TTC549 (cell line): ENCODE measurements around the gene SCRN3.
"Not testable (repeated sequence)": the region's sequence is repeated elsewhere in the genome, so short reads cannot be mapped to it uniquely, and the experiment has no call there.

ENCODE experiments used
- FAIRE-seq: peaks from 2 replicates; lab custom pipeline; 2012; peaks lifted over from hg19 to GRCh38; lab: Jason Lieb, UNC

SCRN3 gene, protein sequence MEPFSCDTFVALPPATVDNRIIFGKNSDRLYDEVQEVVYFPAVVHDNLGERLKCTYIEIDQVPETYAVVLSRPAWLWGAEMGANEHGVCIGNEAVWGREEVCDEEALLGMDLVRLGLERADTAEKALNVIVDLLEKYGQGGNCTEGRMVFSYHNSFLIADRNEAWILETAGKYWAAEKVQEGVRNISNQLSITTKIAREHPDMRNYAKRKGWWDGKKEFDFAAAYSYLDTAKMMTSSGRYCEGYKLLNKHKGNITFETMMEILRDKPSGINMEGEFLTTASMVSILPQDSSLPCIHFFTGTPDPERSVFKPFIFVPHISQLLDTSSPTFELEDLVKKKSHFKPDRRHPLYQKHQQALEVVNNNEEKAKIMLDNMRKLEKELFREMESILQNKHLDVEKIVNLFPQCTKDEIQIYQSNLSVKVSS

DNA sequence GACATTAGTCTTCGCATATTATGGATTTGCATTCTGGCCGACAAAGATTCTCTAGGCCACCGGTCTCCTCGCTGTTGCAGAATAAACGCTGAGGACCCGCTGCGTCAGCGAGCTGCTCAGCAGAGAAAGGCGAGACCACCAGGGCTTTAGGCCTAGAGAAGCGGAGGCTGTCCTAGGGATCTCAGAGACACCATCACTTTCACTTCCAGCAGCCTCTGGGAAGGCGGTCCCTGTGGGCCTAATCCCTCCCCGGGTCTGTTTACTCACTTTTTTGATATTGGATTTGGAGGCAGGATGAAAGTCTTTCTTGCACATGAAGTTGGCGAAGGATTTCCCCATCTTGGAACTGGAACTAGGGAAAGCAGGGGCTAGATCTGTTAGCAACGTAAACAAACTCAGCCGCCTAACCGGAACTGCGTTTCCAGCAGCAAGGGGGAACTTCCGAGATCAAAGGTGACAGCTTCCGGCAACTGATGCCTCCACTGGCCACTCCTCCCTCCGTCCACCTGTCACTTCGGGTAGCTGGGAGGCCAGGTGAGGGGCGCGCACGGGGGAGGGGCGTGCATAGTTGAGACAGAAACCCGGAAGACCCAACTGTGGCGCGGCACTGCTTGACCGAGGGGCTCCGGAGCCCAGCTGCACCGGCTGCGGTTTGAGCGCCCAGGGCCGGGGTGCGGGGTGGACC, at the start of gene SCRN3:
Gene SCRN3 (plus strand): TSS at position 447 of the 685 bp plus-strand sequence. CDS start 2,554 bp downstream, outside the sequence.
- peak; percentile 70 for FAIRE-seq

DNA sequence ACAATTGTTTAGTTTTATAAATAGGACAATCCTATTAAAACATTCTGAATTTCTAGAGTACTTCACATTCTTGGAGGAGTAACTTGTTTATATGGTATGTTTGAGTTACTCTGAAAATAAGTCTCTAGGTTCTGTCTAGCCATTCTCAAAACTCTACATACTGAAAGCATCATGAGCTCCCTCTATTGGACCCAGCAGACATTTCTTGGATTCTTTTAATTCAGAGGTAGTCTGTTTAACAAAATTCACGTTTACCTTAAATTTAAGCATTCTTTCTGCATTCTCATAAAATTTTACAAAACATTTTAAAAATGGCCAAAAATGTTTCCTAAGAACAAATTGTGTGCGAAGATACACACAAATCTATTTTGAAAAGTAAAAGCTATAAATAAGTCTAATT, 45.5 kb upstream of the SCRN3 start:
- peak; percentile 97 for FAIRE-seq

DNA sequence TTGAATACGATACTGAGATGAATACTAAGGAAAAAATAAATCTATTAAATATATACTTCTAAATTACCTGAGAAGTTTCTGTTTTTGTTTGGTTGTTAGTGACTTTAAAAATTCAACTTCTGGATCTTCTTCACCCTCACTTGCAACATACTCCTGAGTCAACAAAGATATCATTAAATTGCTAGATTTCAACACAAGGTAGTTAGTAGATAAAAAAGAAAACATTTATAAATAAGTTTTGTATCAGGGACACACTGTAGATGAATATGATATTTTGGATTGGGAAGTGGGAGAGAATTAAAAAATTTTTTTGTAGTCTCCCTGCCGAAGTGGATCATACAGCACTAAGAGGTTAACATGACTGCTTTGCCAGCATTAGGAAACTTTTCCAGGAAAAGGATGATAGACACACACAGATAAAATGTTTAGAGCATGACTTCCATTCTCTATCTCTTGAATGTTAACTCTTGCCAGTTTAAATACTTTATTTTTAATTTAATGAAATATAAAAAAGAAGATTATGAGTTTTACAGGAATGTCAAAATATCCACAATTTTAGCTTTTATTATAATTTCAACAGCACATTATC, 44.8 kb upstream of the SCRN3 start:
- no peak for FAIRE-seq

DNA sequence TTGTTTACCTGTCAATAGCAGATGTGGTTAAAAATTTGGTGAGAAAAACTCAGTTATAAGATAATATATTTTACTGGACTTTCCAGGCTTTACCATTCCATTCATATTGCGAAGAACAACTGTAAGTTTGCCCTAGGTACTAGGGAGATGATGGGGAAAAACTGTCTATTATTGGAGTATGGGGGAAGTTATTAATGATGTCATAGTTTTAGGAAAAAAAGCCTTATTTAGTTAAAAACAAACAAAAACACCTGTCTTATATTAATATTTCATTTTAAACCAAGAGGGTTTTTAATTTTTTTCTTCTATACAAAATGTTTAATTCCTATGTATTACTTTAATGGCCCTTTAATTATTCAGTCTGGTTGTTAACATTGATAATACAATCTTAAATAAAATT, 42.5 kb upstream of the SCRN3 start:
- peak; percentile 46 for FAIRE-seq

DNA sequence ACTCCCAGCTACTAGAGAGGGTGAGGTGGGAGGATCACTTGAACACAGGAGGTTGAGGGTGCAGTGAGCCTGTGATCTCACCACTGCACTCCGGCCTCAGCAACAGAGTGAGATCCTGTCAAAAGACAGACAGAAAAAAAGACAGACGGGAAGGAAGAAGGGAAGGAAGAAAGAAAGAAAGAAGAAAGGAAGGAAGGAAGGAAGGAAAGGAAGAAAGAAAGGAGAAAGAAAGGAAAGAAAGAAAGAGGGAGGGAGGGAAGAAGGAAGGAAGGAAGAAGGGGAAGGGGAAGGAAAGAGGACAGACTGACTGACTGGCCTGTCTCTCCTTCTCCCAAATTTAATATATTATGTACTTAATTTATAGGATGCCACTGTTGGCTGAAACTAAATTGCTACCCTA, 39.2 kb upstream of the SCRN3 start:
- FAIRE-seq = no peak

DNA sequence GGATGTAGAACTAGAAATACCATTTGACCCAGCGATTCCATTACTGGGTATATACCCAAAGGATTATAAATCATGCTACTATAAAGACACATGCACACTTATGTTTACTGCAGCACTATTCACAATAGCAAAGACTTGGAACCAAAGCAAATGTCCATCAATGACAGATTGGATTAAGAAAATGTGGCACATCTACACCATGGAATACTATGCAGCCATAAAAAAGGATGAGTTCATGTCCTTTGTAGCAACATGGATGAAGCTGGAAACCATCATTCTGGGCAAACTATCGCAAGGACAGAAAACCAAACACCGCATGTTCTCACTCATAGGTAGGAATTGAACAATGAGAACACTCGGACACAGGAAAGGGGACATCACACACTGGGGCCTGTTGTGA, 35.9 kb upstream of the SCRN3 start:
- FAIRE-seq = not testable (repeated sequence)

DNA sequence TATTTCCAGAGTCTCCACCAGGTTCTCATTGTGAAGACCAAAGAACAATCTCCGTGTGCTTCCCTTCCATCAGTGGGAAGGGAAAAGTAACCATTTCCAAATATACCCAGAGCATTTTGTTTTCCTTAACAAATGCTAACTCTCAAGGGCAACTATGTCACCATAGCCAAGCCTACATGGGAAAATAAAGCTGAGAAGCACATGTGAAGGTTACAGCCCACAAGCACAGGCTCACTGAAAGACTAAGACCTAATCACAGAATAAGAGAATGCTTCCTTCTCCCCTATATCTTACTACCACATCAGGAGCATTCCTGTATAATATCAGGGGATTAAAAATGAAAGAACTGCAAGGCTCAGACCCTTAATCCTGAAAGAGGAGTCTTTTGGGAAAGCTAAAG, 32.6 kb upstream of the SCRN3 start:
- FAIRE-seq = no peak

DNA sequence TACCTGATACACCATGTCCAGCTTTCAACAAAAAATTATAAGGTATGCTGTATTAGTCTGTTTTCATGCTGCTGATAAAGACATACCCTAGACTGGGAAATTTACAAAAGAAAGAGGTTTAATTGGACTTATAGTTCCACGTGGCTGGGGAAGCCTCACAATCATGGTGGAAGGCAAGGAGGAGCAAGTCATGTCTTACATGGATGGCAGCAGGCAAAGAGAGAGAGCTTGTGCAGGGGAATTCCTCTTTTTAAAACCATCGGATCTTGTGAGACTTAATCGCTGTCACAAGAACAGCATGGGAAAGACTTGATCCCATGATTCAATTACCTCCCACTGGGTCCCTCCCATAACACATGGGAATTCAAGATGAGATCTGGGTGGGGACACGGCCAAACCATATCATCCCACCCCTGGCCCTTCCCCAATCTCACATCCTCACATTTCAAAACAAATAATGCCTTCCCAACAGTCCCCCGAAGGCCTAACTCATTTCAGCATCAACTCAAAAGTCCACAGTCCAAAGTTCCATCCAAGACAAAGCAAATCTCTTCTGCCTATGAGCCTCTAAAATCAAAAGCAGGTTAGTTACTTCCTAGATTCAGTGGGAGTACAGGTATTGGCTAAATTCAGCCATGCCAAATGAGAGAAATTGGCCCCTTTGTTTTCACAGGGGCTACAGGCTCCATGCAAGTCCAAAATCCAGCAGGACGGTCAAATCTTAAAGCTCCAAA, 31.9 kb upstream of the SCRN3 start:
- not testable (repeated sequence) for FAIRE-seq

DNA sequence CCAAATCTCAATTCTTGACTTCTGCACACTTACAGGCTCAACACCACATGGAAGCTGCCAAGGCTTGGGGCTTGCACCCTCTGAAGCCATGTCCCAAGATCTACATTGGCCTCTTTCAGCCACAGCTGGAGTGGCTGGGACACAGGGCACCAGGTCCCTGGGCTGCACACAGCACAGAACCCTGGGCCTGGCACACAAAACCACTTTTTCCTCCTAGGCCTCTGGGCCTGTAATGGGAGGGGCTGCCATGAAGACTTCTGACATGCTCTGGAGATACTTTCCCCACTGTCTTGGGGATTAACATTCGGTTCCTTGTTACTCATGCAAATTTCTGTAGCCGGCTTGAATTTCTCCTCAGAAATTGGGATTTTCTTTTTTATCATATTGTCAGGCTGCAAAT, 30.9 kb upstream of the SCRN3 start:
- FAIRE-seq = no peak

DNA sequence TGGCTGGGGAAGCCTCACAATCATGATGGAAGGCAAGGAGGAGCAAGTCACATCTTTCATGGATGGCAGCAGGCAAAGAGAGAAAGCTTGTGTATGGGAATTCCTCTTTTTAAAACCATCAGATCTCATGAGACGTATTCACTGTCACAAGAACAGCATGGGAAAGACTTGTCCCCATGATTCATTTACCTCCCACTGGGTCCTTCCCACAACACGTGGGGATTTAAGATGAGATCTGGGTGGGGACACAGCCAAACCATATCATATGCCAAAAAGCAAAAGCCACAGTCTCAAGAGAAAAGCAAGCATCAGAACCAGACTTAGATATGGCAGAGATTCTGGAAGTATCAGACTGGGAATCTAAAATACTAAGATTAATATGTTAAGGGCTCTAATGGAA, 30.0 kb upstream of the SCRN3 start:
- no peak for FAIRE-seq

DNA sequence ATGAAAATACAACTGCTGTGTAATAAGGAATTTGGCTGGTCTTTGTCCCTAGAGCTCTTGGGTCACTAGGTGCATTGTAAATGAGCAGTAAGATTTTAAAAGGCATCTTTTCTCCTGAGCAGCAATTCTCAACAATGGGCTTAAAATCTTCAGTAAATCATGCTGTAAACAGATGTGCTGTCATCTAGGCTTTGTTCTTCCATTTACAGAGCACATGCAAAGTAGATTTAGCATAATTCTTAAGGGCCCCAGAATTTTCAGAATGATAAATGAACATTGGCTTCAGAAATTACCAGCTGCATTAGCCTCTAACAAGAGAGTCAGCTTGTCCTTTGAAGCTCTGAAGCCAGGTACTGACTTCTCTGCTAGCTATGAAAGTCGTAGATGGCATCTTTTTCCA, 26.8 kb upstream of the SCRN3 start:
- FAIRE-seq = no peak

DNA sequence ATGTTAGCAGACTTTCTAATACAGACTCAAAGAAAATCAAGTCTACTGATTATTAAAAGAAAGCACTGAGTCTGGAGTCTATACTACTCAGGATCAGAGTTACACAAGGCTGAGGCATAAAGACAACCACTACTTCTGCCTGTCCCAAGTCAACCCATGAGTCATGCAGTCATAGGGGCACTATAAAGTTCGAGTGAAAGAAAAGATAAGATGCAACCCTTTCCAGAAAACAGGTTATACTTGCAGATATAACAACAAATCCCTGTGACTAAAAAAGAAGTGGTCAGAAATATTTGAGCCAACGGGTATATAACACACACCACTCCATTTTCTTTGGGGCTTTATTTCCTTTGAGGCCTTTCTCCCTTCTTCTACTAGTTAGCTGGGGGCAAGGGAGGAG, 18.6 kb upstream of the SCRN3 start:
- no peak for FAIRE-seq

DNA sequence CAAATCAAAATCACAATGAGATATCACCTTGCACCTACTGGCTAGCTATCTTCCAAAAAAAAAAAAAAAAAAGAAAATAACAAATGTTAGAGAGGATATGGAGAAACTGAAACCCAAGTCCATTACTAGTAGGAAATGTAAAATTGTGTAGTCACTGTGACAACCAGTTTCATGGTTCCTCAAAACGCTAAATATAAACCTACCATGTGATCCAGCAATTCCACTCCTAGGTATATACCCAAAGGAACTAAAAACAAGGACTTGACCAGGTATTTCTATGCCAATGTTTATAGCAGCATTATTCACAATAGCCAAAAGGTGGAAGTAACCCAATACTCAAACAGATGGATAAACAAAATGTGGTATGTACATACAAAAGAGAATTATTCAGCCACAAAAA, 11.7 kb upstream of the SCRN3 start:
- no peak for FAIRE-seq

DNA sequence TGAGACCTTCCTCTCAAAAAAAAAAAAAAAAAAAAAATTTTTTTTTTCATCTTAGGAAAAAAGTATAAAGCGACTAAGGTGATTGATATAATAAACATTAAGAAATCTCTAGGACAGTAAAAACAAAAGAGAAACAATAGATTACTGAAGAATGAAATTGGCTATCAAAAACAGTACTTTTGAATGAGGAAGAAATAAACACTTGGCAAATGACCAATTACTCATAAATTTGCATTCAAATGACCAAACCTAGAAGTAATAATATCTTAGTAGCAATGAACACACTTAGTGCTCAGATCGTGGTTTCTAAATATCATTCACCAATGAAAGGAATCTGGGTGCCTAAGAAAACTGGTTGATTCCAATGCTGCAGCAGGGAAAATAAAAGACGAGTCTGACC, 10.3 kb upstream of the SCRN3 start:
- no peak for FAIRE-seq

DNA sequence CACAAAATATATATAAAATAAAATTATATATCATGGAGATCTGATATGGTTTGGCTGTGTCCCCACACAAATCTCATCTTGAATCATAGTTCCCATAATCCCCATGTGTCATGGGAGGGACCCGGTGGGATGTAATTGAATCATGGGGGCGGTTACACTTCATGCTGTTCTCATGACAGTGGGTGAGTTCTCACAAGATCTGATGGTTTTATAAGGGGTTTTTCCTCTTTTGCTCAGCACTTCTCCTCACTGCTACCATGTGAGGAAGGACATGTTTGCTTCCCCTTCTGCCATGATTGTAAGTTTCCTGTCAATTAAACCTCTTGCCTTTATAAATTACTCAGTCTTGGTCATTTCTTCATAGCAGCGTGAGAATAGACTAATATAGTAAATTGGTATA, 6.8 kb upstream of the SCRN3 start:
- not testable (repeated sequence) for FAIRE-seq

DNA sequence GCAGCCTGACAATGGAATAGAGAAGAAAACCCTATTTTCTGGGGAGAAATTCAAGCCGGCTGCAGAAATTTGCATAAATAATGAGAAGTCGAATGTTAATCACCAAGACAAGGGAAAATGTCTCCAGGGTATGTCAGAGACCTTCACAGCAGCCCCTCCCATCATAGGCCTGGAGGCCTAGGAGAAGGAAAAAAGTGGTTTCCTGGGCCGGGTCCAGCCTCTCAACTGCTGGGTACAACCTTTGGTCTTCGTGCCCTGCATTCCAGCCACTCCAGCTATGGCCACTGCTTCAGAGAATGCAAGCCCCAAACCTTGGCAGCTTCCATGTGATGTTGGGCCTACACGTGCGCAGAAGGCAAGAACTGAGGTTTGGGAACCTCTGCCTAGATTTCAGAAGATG, 6.0 kb upstream of the SCRN3 start:
- no peak for FAIRE-seq

DNA sequence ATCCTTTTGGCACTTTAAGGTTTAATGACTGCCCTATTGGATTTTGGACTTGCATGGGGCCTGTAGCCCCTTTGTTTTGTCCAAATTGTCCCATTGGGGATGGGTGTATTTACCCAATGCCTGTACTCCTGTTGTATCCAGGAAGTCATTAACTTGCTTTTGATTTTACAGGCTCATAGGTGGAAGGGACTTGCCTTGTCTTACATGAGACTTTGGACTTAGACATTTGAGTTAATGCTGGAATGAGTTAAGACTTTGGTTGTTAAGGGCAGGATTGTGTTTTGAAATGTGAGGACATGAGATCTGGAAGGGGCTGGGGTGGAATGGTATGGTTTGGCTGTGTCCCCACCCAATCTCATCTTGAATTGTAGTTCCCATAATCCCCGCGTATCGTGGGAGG, 5.2 kb upstream of the SCRN3 start:
- FAIRE-seq = not testable (repeated sequence)

DNA sequence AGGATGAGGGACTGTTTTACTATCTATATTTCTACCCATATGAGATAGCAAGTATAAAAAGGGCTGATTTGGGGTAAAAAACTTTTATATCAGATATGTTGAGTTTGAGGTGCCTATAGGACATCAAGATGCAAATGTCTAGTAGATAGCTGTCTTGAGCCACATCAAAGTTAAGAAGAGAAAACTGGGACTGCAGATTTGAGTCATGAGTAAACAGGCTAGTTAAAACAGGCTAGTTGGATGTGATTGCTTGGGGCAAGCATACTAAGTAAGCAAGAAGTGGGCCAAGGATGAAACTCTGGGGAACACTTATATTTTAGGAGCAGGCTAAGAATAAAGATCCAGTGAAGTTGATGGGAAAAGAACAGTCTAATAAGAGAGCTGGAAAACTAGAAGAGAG, 2.8 kb upstream of the SCRN3 start:
- FAIRE-seq = no peak

DNA sequence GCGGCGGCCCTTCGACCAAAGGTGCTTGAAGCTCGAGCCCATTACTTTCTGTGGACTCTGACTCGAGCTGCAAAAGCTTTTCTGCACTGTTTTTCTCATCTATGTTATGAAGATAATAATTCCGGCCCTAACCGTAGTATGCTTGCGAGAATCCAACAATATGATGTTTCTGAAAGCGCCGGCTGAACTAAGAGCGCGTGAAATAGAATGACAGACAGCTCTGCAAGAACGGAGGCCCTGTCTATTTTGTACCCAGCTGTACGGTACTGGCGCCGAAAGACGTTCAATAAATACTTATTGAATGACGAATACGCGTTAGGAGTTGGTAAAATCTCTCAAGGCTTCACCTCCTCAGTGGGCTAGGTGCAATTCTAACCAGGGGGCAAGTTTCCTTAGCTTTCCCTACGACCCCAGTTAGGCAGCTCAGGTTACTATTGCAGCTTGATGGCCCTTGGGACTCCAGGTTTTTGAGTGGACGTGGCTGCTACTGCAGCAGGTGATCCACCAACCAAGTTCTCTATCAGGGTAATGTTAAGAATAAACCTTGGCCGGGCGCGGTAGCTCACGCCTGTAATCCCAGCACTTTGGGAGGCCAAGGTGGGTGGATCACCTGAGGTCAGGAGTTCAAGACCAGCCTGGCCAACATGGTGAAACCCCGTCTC, 570 bp downstream of the SCRN3 start:
- no peak for FAIRE-seq

DNA sequence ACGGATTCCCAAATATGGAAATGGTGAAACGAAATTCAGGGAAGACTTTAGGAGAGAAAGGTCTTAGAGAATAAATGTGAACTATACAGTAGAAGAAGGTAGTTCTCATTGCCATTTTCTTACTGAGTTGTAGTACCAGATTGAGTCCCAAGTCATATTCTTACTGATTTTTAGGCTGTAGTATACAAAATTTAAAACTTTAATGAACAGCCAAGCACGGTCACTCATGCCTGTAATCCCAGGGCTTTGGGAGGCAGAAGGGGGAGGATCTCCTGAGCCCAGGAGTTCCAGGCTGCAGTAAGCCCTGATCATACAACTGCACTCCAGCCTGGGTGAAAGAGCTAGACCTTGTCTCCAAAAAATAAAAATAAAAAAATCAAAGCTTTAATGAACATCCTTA, 2.2 kb downstream of the SCRN3 start:
- FAIRE-seq = no peak

DNA sequence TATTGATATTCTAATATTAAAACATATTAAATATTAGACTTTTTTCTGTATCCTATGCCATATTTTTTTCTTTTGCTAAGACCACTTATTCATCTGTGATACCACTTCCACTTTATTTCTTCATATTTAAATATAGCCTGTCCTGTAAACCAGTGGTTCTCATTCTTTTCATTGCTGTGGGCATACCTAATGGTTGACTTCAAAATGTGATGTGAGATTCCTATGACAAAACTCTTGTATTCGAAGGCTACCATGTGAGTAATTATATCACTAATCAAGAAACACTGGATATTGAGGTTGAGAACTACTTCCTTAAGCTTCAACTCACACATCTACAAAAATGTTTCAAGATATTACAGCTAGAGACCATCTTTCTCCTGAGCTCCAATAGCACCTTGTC, 3.6 kb downstream of the SCRN3 start:
- FAIRE-seq = peak; percentile 65

DNA sequence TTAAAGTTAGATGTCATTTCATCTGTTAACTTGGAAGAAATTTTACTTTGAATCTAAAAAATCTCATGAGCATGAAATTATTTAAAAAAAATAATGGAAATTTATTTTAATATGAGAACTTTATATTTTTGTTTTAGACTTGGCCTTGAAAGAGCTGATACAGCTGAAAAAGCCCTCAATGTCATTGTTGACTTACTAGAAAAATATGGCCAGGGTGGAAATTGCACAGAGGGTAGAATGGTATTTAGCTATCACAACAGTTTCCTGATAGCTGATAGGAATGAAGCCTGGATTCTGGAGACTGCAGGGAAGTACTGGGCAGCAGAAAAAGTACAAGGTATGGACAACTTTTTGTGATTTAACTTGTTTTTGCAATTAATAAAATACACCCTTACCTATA, 5.3 kb downstream of the SCRN3 start:
- FAIRE-seq = no peak
